ENCODE measurements around the gene POLE4.

The POLE4 gene, protein sequence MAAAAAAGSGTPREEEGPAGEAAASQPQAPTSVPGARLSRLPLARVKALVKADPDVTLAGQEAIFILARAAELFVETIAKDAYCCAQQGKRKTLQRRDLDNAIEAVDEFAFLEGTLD

DNA sequence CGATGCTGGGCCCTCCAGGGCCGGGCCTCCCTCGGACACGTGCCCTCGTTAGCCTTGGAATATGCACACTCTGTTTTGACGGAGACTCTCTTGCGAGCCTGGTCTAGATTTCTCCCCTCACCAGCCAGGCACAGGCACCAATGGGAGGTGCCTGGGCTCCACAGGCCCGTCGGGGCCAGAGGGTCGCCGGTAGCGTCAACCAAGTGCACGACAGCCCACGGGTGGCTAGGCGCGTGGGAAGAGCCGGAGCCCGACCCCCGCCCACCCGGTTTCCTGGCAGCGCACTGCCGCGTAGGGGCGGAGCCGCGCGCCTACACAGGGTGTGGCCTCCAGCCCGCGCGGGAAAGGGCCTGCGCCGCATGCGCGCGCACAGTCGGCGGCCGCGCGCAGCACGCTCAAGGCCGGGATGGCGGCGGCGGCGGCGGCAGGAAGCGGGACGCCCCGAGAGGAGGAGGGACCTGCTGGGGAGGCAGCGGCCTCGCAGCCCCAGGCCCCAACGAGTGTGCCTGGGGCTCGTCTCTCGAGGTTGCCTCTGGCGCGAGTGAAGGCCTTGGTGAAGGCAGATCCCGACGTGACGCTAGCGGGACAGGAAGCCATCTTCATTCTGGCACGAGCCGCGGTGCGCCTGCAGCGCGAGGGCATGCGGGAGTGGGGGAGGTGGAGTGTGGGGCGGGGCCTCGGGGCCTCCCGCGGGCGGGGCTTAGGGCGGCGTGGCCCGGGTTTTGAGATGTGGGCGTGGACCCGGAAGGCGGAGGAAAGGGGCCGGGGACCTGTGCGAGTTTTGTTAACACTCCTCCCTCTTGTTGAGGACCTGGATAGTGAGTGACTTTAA lies at the start of gene POLE4:
Gene POLE4 (plus strand): TSS at position 370 of the 832 bp plus-strand sequence. CDS start 37 bp downstream, at position 407.
- DNase-seq, result peak; percentile 85

DNA sequence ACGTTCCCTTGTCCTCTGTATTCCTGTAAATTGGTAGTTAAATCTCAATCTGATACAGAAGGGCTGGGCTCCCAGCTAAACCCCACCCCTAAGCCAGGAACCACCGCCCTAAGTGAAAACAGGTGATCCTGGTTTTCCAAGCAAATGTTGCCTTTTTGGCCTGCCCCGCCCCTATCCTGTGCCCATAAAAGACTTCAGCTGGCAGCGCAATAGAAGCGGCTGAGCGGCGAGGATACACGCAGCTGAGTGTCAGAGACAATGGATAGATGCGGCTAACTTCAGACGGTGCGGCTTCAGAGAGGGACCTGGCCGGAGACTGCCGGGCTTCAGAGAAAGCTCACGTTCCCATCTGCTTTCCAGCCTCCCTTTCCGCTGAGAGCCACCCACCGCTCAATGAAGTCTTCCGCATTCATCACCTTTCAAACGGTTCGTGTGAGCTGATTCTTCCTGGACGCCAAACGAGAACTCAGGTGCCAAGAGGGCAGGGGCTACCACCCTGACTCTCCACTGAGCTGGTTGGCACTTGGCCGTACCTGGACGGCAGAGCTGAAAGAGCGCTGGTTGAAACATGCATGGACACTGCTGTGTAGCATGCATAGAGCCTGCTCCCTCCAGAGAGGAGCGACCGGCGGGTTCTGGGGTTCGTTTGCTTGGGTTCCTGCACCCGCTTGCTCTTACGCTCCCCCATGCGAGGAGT lies 49.5 kb upstream of the POLE4 start:
- no peak for DNase-seq

DNA sequence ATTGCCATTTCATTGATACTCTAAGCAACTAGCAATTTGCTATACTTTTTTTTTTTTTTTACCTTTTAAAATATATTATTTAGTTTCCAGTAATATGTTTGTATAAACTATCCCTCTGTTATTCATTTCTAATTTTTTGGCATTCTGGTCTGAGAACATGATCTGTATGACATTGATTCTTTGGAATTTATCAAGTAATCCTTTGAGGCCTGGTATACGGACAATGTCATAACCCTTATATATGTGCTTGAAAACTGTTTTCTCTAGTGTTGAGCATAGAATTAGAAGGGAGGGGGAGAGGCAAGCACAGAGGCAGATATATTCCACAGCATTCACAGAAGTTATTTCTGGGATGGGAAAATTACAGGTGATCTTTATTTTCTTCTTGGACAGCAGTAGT lies 48.2 kb upstream of the POLE4 start:
- DNase-seq, result peak; percentile 30

DNA sequence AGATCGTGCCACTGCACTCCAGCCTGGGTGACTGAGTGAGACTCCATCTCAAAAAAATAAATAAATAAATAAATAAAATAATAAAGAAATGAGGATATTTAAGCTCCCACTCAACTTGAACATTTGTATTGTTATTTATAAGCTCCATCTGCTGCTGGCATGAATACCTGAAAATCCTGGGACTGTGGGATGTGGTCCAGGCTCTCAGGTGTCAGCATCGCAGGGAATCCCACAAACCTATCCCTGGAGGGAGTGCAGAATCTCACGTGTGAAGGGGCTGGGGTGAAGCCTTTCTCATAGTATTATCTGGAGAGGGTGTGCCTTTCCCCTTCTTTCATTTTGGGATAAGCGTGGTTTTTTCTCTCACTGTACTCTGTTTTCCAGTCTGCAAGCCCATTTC lies 47.4 kb upstream of the POLE4 start:
- no peak for DNase-seq

DNA sequence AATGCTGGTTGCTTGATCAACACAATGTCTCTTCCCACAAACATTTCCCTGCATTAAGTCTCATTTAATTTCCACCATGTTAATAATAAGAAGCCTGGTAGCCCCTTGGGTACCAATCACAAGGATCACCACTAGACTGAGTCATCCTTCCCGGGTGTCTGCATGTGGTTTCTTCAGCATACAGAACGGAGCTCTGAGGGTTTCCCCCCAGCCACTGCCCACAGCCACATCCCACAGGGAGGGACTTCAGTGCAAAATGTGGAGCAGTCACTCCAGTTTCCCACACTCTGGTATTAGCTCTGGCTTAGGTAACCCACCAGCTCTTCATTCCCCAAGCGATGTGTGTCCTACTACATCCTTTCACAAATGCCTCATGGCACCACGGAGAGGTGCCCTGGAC lies 42.7 kb upstream of the POLE4 start:
- no peak for DNase-seq

DNA sequence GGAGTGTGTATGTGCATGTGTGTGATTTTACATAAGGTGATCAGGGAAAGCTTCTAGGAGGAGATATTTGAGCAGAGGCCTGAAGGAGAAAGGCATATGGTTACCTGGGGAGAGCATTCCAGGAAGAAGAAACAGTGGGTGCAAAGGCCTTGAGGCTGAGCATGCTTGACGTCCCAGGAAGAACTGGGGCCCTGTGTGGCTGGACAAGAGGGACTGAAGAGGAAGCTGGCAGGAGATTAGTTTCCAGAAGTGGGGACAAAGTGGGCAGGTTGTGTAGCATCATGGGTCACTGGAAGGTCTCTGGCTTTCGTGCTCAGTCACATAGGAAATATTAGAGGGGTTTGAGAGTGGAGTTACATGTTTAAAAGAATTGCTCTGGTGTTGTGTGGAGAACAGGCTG lies 42.0 kb upstream of the POLE4 start:
- DNase-seq, result no peak

DNA sequence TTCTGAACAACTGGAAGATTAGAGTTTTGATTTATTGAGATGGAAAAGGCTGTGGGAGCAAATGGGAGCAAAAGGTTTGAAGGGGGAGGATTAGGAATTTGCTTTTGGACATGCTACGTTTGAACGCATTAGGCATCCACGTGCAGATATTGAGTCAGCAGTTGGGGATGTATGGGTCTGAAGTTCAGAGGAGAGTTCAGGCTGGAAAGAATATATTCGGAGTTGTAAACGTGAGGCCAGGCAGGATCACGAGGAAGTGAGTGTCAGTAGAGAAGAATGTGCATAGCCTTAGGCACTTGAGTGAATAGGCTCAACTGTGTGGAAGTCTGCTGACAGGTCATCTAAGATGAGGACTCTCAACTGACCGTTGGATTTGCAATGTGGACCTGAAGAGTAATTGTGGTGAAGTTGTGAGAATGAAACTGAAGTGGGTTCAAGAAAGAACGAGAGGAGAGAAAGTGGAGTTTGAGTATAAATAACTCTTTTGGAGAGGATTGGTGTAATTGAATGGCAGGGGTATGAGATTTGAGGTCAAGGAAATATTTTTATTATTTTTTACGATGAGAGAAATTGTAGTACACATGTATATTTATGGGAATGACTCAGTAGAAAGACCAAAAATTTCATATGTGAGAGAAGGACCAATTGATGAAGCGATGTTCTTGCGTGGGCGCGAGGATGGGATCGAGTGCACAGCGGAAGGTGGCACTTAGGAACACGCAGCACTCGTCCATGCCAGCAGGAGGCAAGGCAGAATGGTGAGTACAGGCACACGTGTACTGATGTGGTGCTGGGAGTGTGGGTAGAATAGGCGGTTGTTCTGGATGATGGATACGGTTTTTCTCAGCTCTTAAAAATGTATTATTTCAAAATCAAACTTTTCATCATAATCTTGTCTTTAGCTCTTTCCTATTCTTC lies 40.5 kb upstream of the POLE4 start:
- peak; percentile 14 for DNase-seq

DNA sequence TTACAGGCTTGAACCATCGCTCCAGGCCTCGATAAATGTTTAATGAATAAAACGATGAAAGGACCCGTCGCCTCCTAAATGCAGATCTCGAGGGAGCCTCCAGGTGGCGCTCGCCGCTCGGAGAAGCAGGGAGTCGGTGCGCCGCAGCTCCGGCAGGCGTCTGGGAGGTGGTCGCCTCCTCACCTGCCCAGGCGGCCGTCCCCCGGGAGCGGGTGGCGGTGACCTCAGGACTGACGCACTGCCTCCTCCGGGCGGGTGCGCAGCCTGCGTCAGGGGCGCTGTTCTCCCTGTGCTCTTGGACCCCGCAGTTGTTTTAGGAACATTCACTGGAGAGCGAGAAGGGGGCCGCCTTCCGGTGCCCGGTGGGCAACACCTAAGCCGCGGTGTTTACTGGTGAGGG lies 38.6 kb upstream of the POLE4 start:
- DNase-seq, result peak; percentile 19

DNA sequence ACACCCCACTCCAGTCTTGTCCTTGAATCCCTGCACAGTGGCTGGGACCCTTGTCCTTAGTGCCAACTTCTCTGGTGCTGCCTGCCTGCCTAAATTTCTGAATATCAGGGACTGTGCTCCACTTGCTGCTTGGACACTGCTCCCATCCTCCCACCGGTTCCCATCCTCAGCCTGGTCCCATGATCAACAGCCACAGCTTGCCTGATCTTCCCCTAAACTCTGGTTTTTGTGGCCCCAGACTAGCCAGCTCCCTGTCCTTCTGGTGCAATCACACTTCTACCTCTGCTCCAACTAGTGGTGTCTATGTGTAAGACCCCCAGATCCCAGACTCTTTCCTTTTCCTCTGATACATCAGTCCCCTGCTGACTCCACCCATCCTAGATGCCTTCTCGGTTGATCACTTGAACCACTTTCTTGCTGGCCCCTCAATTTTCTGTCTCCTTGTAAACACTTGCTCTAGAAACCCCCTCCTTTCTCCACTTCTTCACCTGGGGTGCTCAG lies 37.2 kb upstream of the POLE4 start:
- DNase-seq, result no peak

DNA sequence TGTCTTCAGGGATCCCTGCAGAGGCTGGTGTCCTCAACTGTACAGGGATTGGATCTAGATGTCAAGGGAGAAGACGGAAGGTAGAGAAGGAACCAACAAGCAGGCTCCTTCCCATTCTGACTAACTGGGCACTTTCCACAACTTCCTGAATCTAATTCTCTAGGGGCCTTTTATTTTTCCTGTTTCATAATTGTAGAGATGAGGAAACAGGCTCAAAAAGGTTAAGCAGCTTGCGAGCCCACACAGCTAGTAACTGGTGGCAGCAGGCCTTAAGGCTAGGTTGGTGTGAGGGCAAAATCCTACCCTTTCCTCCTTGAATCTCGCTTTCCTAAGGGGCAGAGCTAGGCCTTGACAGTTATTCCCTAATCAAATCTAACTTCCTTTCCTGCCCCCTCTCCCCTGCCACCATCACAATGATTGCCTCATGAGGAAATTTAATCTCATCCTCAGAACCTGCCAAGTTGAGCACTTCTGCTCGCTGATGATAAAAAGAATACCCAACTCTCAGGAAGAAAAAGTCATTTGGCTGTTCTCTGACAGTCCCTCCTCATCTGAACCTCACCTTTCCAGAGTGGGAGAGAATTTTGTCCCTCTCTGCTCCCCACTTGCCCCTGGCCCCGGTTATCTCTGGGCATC lies 35.7 kb upstream of the POLE4 start:
- no peak for DNase-seq

DNA sequence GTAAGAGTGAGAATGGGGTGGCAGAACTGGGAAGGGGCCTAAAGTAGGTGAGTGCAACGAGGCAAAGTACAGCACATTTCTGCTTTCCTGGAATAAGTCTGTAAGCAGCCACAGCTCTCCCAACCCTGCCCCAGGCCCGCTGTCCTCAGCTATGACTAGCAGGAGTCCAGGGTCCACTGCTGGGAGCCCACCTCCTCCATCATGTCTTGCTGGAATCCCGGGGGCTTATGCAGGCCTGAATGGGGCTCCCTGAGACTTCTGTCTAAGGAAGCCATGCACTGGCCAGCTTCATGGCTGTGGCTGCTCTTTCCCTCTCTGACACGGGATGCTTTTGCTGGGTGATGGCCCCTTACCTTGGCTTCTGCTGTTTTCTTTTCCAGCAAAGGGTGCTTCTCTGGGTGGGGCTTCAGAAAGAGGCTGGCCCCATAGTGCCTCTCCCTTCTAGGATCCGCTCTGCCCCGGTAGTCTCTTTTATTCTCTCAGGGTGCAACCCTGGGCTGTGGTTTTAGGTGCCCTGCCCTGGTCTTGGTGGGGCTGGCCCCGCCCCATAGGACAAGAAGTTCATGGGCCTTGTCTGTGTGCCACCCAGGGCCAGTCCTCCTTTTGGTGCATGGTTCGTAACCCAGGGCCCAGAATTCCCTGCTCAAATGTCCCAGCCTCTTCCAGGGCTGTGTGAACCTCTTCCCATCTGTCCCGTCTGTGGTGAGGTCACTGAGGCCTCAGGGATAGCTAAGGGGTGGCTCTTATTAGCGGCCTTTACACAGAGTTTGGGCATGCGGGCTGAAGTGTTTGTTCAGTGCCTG lies 33.8 kb upstream of the POLE4 start:
- no peak for DNase-seq

DNA sequence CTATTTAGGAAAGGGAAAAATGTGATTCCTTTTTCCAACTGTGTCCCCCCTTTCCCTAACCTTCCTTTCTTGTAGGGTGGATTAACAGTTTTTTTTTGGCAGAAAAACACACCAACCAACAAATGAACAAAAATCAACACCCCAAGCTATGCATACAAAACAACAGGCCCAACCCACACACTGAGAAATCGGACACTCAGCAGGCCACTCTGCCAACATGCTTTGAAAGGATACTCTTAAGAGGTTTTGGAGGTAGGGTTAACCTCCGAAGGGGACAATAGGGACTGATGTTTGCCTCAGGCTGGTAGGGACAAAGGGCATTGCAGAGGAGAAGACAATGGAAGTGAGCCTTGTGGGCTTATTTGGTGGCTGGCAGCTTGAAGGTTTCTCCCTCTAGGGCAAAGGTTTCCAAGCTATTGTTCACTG lies 33.1 kb upstream of the POLE4 start:
- DNase-seq, result no peak

DNA sequence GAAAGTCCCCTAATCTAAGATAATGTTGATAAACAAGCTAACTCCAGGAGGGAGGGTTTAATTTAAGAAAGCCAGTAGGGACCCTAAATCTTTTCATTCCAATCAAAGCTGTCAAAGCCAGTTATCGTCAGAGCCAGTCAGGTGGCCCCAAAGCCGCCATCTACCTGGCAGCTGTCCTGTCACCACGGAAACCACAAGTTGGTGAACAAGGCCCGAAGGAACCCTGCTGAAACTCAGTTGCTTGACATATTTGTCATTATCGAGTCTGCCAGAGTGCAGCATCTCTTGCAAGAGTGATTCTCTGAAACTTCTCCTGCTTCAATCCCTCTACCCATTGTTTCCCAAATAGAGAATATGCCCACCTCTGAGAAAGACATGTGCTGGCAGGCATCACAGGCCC lies 30.8 kb upstream of the POLE4 start:
- no peak for DNase-seq

DNA sequence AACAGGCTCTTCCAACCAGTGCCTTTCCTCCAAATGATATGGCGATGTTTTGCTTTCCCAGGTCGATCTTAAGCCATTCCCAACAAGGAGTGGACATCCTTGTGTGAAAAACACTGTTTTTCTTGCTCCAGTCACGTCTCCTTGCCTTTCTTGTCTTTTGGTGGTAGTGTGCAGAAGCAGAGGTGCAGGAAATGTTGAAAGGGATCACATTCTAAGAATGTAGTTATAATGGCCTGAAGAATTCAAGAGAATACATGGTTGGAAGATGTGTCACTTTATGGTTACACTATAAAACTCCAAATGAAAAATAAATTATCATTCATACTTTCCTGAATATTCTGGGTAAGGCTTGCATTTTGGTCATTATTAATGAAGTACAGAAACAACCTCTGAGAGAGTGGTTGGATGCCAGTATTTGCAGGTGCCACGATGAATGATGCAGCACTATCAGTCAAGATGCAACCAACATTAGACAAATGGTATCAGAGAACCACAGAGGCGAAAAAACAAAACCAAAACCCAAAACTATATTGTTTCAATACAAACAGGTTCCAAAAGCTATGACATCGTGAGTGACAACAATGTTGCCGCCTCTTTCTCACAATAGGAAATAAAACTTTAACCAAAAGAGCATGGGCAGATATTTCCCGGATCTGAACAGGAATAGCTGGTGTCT lies 27.5 kb upstream of the POLE4 start:
- DNase-seq, result no peak

DNA sequence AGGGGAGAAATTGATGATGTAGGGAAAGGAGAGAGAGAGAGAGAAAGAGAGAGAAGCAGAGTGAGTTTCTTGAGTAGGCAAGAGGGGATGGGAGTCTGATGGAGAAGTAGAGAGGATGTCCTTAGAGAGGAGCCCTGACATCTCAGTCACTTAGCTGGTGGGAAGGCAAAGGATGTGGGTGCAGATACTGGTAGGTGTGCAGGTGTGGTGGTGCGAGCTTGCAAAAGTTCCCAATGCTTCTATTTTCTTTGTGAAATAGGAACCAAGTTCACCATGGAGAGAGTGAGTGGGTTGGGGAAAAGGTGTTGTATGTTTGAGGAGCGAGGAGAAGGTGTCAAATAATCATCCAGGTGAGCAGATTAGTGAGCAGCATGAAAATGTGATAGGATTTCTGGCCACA lies 26.5 kb upstream of the POLE4 start:
- DNase-seq, result no peak

DNA sequence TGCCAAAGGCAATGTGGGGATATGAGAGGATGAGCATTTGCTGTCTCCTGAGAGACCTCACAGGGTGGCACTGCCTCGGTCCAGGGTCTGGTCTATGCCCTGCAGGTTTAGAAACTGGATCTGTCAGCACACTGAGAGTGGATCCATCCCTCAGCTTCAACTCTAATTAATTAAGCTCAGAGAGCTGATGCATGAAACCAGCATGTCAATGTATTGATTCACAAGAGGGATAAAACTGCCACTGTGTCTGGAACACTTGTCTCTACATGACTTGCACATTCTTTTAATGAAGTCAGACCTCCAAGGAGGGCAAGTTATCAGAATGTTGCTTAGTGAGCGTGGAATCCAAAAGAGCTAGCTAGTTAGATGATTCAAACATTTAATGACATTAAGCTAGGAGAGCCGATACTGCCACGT lies 22.5 kb upstream of the POLE4 start:
- DNase-seq, result no peak

DNA sequence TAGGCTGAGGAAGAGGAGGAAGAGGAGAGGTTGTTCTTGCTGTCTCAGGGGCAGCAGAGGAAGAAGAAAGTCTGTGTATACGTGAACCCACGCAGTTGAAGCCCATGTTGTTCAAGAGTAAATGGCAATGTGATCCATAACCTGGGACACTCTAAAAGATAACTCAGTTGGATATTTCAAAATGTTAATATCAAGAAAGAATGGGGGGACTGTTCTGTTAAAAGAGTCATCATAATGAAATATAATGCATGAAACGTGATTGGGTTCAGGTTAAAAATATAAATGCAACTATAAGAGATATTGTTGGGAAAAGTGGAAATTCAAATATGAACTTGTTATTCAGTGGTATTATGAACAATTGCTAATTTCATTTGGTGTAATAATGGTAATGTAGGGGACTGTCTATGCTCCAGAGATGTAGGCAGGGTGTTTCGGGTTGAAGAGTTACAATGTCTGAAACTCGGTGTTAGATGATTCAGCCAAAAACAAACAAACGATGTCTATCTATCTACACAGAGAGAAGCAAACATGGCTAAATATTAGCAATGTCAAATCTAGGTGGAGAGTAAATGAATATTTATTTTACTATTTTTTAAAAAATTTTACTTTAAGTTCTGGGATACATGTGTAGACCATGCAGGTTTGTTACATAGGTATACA lies 21.1 kb upstream of the POLE4 start:
- DNase-seq, result no peak

DNA sequence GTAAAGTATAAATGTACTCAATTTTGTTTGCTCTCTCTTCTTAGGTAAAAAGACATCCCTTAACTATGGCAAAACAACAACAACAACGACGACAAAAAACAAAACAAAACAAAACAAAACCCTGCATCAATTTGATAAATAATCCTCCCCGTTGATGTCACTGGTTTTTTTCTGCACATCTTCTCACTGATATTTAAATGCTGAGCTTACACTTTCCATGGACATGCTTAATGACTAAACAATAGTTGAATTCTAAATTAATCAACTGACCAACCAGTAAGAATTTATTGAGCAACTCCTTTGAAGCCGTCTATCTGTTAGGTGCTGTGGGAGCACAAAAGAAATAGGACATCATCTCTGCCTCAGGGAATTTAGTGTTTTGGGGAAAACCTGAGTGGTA lies 20.2 kb upstream of the POLE4 start:
- DNase-seq, result no peak

DNA sequence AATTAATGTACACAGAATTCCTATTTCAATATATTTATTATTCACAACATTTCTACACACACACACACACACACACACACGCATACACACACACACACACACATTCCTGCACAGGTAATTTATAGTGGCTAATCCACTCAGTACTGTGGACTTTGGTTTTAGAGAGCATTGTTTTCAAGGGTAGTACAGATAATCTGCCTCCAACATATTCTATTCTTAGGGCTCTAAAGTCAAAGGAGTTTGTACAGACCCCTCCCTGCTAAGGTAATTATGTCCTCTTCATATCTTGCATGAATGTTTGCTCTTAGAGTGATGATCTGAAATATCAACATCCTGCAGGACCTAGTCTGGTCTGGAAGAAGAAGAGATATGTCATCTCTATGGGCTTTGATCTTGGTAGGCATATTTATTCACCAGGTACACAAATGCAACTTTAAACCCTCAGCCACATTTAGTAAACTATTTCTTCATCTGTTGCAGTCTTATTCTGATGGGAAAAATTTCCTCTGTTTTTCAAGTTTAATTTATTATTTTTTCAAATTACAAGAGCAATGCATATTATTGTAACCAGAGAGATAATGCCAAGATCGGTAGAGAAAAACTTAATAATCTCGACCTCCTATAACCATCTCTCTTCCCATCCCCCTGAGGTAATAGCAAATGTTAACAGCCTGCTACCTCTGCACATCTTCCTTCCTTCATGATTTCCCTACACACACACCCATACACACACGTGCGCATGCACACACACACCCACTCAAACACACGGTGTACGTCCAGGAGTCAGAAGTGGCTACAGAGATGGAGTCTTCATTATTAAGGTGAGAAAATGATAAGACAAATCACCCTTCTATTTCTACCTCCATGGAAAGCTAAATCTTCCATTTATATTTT lies 18.3 kb upstream of the POLE4 start:
- DNase-seq, result no peak

Data from HCEC 1CT (cell line).